Calu3 (cell line): ENCODE measurements around the gene KCNMB1. TPM values are rescaled to one million over a fixed set of nuclear protein-coding genes. Genes with fewer than 3 reads are reported as not detected.

Source experiments
- BruUV-seq: library from RNA; stranded (reverse); fragments of 400-500 nt; replicated peaks from 2 replicates; lab custom pipeline; 2021; lab: Mats Ljungman, UMichigan
- CTCF ChIA-PET: fragments of 300-600 bp; sonication (Branson Sonifier 250); formaldehyde crosslinking; loops from one replicate; lab custom pipeline; 2022; ENCODE audit warnings: antibody characterized with exemption; lab: Charles Lee
- DNase-seq: peaks from one replicate; pipeline ENCODE4 v3.0.0; 2022
- H3K27ac Mint-ChIP-seq: one replicate; pipeline ENCODE4 v1.8.0; 2022; ENCODE audit warnings: mixed read lengths; ENCODE audit not compliant: unreplicated experiment
- H3K27me3 Mint-ChIP-seq: one replicate; pipeline ENCODE4 v1.8.0; 2022; ENCODE audit warnings: mixed read lengths; ENCODE audit not compliant: unreplicated experiment
- H3K36me3 Mint-ChIP-seq: one replicate; pipeline ENCODE4 v1.8.0; 2022; ENCODE audit warnings: mild to moderate bottlenecking, moderate library complexity, mixed read lengths; ENCODE audit not compliant: insufficient read depth, unreplicated experiment
- H3K4me1 Mint-ChIP-seq: one replicate; pipeline ENCODE4 v1.8.0; 2022; ENCODE audit warnings: mild to moderate bottlenecking, low read depth, mixed read lengths; ENCODE audit not compliant: unreplicated experiment
- H3K4me3 Mint-ChIP-seq: one replicate; pipeline ENCODE4 v1.8.0; 2022; ENCODE audit warnings: mild to moderate bottlenecking, low read depth, moderate library complexity, mixed read lengths; ENCODE audit not compliant: unreplicated experiment
- H3K9me3 Mint-ChIP-seq: one replicate; pipeline ENCODE4 v1.8.0; 2022; ENCODE audit warnings: low read depth, mixed read lengths; ENCODE audit not compliant: unreplicated experiment
- CTCF ChIP-seq: fragments of 200-600 bp; IDR thresholded peaks from one replicate; pipeline ENCODE4 v1.8.0; 2022; ENCODE audit warnings: antibody characterized with exemption; ENCODE audit not compliant: unreplicated experiment
- intact Hi-C: fragments of 100-400 bp; cut with micrococcal nuclease; formaldehyde crosslinking; loops from one replicate; pipeline ENCODE4 v1.10.0; 2022; ENCODE audit not compliant: unreplicated experiment
- total RNA-seq: library from RNA; stranded (reverse); gene quantifications from 2 replicates; pipeline ENCODE4 v1.2.3, GENCODE V29; 2022

KCNMB1 gene
- total RNA-seq, 1 experiment from 2014 or later = not detected

- CTCF ChIA-PET = interaction anchor here (1.2 kb wide), 1 partner anchor 64 kb away, joined by 3 read pairs; no protein-coding TSS in a partner anchor
- H3K9me3 Mint-ChIP-seq = no peaks in the 10 kb centered on the region
- no peak overlapping the region for H3K27ac Mint-ChIP-seq
- intact Hi-C loops = no loop called here
- DNase-seq = no peak
- H3K4me1 Mint-ChIP-seq = no peaks in the 10 kb centered on the region
- H3K4me3 Mint-ChIP-seq = no peak overlapping the region
- H3K36me3 Mint-ChIP-seq = peaks cover 4% of the 10 kb centered on the region
- H3K27me3 Mint-ChIP-seq = peaks cover 31% of the 10 kb centered on the region
- TF ChIP-seq CTCF = no peak
- BruUV-seq = no TSS peak
Measured at GRCh38 chr5:170333161-170333910, 55.8 kb downstream of the KCNMB1 start.

- DNase-seq = no peak
- intact Hi-C loops = no loop called here
- Mint-ChIP-seq H3K27me3 (peaks cover 26% of the 10 kb centered on the region), H3K27ac (no peak overlapping the region), H3K9me3 (no peaks in the 10 kb centered on the region), H3K4me1 (no peaks in the 10 kb centered on the region), H3K4me3 (no peak overlapping the region), H3K36me3 (peaks cover 4% of the 10 kb centered on the region)
- CTCF ChIA-PET = no interaction called here
- no peak for TF ChIP-seq CTCF
- BruUV-seq = no TSS peak
Measured at GRCh38 chr5:170332058-170332457, 57.1 kb downstream of the KCNMB1 start.

DNA sequence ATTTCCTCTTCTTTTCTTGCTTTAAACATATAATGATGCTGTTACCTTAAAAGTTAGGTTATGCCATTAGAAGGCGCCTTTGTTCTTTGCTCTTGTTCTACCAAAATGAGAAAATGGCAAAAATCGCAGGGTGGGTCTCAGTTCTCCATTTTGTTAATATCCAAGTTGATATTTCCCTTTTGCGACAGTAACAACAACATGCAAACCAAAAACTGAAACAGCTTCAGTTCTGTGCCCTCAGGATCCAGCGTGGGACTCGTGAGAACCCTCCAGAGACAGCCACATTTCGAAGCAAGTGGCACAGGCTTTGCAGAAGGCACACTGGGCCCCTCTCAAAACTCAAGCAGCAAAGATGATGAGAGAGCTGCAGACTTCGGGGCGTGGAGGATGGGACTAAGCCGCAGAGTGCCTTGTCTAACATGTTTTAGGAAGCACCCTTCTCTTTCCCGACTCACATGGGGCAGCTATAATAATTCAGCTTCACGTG, 58.6 kb downstream of the KCNMB1 start:
- peaks cover 22% of the 10 kb centered on the region for H3K27me3 Mint-ChIP-seq
- H3K4me1 Mint-ChIP-seq = no peaks in the 10 kb centered on the region
- H3K36me3 Mint-ChIP-seq = peaks cover 4% of the 10 kb centered on the region
- no peak overlapping the region for H3K4me3 Mint-ChIP-seq
- intact Hi-C loops = no loop called here
- no peak for DNase-seq
- no peaks in the 10 kb centered on the region for H3K9me3 Mint-ChIP-seq
- no peak for TF ChIP-seq CTCF
- no TSS peak for BruUV-seq
- CTCF ChIA-PET = interaction anchor here (0.6 to 1.5 kb wide), 2 partner anchors 9 to 1555 kb away, joined by 3 to 7 read pairs; no protein-coding TSS in a partner anchor
- no peak overlapping the region for H3K27ac Mint-ChIP-seq

DNA sequence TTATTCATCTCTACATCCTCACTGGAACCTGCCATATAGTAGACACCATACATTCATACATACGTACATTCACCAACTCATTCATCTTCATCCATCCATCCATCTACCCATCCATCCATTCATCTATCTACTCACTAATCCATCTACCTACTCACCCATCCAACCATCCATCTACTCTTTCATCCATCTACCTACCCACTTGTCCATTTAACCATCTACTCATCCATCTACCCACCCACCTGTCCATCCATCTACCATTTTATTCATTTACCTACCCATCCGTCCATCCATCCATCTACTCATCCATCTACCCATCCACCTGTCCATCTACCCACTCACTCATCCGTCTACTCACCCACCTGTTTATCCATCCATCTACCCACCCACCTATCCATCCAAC, 59.6 kb downstream of the KCNMB1 start:
- no peak for DNase-seq
- H3K27me3 Mint-ChIP-seq = peaks cover 23% of the 10 kb centered on the region
- no TSS peak for BruUV-seq
- CTCF ChIA-PET = no interaction called here
- H3K36me3 Mint-ChIP-seq = peaks cover 4% of the 10 kb centered on the region
- H3K4me1 Mint-ChIP-seq = no peaks in the 10 kb centered on the region
- no peak overlapping the region for H3K4me3 Mint-ChIP-seq
- no peak overlapping the region for H3K27ac Mint-ChIP-seq
- no peaks in the 10 kb centered on the region for H3K9me3 Mint-ChIP-seq
- TF ChIP-seq CTCF = no peak
- intact Hi-C loops = no loop called here
